Lower leg skin (tissue), 3 donors: Measurements from ENCODE around the gene BRMS1L.

ENCODE experiments used
- CTCF ChIP-seq, 3 donors: fragments of 450-650 bp; IDR thresholded peaks; one replicate each; pipeline ENCODE4 v1.5.1; 2016; ENCODE audit warnings: antibody characterized with exemption in 3 of 3, mild to moderate bottlenecking in 3 of 3, moderate library complexity in 2 of 3
- POLR2A ChIP-seq, 2 donors: fragments of 450-650 bp; IDR thresholded peaks; one replicate each; pipeline ENCODE4 v1.6.1; 2016 to 2017; ENCODE audit warnings: antibody characterized with exemption in 2 of 2, mild to moderate bottlenecking in 1 of 2, moderate library complexity in 1 of 2

- no peak for TF ChIP-seq CTCF (IDR thresholded peaks at IDR 0.05)
- no peak for TF ChIP-seq POLR2A (IDR thresholded peaks at IDR 0.05)
Observed at GRCh38 chr14:35910191-35910590, 84.1 kb downstream of the BRMS1L start.
